NCI-H187 (cell line): ENCODE results near the gene DPP6.

Experiments
- DNase-seq, 2 experiments: peaks; one replicate each; lab custom pipeline; 2025; lab: John Stamatoyannopoulos, UW

DPP6 gene

DNA sequence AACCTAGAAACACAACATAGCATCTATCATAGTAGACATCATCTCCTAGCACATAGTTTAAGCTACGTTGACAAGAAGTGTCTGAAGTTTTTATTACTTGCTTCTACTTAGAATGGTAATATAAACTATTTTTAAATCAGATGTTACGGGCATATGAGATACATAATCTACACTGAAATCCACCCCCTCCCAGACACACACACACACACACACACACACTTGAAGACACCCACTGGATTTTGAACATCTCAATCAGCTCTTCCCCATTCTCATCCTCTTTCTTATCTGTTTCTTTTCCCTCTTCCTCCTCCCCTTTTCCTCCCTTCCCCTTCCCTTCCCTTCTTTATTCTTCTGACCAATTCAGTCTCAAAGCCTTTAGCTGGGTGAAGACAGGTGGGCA, 774.8 kb downstream of the DPP6 start:
- no peak for DNase-seq

DNA sequence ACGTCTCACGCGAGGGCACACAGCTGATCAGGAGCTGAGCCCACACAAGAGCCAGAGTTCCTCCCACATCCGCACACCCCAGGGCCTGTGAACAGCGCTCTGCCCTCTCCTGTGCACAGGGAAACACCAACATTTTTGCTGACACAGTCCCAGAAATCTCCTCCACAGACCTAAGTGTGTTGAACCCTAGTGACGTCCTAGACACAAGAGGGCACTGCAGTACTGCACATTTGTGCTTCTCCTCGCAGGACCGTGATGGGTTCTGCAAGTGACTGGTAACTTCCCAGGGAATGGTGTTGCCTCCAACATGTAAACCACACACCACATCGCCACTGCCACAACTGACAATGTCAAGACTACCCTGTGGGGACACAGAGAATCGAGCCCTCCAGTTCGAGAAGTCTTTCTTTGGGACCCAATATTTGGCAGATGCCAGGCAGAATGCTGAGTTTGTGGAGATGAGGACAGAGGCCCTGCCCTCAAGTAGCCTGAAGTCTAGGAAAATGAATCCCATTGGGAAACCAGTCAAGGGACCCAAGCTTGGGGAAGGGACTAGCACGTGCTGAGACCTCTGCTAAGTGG, 780.5 kb downstream of the DPP6 start:
- peak in 1 of 2 experiments; percentile 17 for DNase-seq

DNA sequence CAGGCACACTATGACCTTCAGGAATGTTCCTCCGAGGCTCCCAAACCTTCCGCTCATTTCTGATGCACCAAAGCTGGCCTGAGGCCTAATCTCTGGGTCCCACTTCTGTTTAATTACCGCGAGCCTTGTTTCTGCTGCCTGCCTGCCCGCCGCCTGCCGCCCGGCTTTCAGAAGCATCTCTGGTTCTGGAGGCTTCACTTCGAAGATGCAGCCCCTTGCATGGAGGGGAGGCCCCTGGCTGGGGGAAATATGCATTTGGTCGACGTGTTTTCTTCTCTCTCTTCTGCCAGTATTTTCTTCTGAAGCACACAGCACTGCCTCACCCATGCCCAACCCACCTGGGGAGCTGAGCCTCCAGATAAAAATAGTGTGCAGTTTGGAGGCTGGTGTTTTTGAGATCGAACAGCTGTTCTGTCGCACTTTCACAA, 783.8 kb downstream of the DPP6 start:
- no peak for DNase-seq

- no peak for DNase-seq
Measured at GRCh38 chr7:154837087-154837486, 784.9 kb downstream of the DPP6 start.

DNA sequence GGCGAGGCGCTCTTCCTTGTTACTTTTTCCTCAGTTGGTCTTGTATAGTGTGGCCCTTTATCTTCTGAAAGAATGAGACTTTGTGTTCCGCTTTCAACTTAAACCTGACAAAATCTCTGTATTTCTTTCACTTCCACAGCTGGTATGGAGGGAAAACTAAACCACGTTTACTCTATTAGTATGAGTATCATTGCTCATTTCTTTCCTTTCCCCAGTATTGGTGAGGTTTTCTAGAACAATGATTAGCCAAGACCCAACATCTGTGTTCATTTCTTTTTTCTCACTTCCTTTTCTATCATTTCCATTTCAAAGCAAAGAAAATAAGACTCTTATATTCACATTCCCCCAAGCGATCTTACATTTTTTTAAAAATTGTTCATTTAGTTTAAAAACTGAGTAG, 785.4 kb downstream of the DPP6 start:
- DNase-seq: no peak

- no peak for DNase-seq
Measured at GRCh38 chr7:154840086-154840485, 787.9 kb downstream of the DPP6 start.

- DNase-seq: peak; percentile 16 to 60
Measured at GRCh38 chr7:154841731-154842331, 789.6 kb downstream of the DPP6 start.

DNA sequence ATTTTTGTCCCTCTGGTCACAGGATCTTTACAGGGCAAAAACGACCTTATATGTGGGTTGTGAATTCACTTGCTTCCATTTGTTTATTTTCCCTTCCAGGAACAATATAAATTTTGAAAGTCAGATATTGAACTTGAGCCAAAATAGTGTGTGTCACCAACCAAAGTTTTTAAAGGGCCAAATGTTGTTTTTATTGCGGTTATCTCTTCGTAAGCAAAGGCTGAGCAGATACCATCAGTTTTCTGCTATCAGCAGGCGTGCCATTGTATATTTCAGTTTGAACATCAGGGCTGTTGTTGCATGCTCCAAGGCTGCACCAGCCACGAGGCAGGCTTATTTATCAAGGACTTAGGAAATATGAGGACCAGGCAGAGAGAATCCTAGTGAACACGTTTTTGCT, 790.4 kb downstream of the DPP6 start:
- no peak for DNase-seq

DNA sequence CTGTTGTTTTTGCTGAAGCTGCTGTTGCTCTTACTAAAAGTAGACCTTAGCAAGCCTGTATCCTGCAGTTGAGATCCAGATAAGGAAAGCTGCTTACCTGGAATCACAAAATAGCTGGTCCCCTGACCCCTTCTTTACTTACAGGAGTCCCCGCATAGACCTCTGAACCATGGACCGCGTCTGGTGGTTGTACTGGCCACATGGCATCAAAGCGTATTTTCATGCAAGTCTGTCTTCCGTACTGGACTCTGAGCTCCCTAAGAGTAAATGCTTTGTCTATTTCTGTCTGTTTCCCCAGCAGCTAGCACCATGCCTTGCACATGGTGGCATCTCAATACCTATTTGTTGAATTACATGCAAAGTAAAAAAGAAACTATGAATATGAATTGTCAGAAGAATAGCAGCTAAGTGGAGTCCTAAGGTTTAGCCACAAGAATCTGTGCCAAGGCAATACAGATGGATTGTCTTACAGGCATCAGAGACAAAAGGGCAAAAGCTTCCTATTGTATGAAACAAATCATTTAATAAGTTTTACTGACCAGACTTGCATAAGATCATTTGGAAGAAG, 791.6 kb downstream of the DPP6 start:
- DNase-seq: no peak

DNA sequence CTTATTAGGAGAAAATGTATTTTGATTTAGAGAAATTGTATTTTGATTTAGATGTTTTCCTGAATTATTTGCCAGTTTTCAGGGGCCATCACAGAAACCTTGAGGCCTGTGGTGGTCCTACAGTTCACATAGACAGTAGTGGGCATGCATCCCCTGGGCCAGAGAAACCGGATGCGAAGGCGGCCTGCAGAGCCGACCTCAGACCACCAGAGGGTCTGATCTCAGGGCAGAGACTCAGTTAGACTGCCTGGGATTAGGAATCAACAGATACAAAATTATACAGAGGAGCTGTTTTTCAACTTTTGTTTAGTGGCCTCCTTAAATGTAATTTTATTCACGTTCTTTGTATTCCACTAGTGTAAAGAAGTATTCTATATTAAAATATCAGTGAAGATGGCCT, 792.3 kb downstream of the DPP6 start:
- DNase-seq: no peak

DNA sequence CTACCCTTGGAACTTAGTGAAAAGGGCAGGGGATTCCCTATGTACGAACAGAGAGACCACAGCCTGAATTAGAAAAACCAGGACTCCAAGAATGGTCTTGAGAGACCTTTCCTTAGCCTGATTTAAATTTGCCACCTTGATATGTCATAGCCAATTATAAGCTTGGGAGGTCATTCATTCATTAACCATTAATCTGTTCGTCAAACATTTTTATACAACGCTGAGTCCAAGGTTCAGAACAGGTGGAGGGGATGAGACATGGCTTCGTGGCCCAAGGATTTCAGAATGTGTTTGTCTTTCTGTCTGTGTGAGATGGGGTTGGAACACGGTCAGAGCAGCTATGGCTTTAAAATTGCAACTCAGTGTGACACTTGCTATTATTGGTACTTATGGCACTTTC, 792.8 kb downstream of the DPP6 start:
- DNase-seq: no peak

DNA sequence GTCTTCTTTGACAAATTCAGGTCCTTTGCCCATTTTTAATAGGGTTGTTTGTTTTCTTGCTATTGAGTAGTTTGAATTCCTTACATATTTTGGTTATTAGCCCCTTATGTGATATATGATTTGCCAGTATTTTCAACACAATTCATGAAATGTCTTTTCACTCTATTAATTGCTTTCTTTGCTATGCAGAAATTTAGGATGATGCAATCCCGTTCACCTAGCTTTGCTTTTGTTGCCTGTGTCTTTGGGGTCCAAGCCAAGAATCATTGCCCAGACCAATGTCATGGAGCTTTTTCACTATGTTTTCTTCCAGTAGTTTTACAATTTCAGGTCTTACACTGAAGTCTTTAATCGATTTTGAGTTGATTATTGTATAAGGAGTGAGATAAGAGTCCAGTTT, 796.3 kb downstream of the DPP6 start:
- no peak for DNase-seq

- no peak for DNase-seq
Measured at GRCh38 chr7:154852205-154852604, 800.0 kb downstream of the DPP6 start.

DNA sequence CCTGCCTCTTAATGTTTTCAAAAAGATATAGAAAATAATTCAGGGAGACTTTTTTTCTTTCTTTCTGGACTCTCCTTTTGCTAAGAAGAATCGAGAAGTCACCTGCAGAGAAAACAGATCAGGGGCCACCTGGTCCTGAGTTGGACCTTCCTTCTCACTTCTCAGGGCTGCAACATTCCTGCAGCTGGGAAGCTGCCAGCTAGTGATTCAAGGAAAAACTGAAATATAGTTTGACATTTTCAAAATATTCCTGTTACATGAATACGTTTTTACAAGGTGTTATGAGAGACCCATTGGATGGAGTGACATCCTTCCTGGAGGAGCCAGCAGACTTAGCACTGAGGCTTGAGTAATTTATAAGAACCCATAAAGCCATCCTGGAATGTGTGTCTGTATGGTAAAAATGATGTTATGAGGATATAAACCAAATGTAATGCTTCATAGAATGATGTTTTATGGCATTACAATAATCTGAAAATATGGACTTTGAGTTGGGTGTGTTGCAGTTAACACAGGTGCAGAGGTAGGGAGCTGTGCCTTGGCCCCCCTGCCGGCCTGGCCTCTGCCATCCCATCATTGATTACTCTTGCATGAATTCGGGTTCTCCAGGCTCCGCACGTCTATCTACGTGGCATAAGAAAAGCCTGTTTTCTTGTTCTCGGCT, 801.0 kb downstream of the DPP6 start:
- DNase-seq: no peak

GRCh38 chr7:154853727-154854095, 801.5 kb downstream of the DPP6 start:
- no peak for DNase-seq

GRCh38 chr7:154854836-154855235, 802.6 kb downstream of the DPP6 start:
- no peak for DNase-seq

GRCh38 chr7:154855366-154855765, 803.2 kb downstream of the DPP6 start:
- no peak for DNase-seq

GRCh38 chr7:154856733-154857132, 804.5 kb downstream of the DPP6 start:
- no peak for DNase-seq

GRCh38 chr7:154857240-154857639, 805.0 kb downstream of the DPP6 start:
- peak; percentile 28 to 38 for DNase-seq

DNA sequence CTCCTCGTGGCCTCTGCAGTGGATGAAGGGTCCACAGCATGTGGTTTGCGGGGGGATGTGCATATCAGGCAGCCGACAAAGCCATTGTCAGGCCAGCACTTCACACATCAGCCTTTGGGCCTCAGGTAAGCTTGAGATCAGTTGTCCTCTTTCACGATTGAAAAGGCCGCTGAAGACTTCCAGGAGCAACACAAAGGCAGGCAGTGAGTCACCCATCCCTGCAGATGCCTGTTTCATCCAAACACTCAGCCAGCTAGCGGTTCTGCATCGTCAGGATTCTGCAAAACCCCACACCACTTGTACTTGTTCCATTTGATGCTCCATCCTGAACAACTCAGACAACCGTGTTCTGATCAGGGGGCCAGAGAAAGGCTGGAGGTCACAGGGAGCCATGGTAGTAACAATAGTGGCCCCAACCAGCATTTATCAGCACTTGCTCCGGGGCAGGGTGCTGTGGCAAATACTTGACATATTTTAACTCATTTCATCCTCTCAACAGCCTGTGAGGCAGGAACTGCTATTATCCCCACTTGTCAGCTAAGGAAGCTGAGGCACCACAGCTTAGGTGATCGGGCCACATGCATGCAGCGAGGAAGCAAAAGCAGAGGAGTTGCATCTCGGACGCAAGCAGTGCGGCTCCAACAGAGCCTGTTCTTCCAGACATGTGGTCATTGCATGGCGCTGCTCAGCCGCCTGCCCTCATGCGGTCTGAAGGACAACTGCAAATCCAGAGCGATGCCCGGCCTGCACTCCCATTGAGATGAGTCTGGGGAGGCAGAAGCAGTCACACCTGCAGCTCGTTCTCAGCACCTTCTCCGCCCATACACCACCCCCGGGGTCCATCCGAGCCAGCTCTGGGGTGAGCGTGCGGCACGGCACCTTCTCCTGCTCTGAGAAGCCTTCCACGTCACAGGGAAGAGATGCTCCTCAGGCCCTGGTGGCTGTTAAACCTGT, 805.8 kb downstream of the DPP6 start:
- DNase-seq: no peak

DNA sequence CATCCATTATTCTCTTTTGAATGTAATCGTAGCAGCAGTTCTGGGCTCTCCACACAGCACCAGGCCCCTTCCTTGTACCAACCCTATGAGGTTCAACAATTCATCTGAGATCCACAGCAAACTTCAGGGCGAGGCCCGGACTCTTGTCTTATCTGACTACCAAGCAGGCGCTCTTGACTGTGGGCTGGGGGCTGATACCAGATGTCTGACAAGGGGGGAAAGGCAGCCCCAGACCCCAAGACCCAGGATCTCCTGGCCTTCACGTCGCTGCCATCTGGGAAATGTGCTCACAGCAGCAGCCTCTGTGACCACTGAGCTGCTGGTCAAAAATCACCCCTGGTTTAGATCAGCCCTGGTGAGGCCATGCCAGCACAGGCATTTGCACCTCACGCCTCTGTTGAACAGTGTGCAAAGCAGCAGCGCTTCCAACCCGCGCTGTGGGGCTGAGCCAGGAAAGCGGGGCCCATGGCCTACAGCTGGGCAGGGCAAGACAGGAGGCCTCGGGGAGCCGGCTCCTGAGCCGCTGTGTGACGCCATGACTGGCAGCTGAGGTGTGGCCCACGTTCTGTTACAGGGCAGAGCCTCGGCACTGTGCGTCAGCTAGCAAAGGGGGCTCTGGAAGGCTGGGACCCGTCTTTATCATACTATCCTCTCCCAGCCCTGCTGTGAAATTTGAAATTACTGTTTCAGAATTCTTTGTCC, 806.8 kb downstream of the DPP6 start:
- no peak for DNase-seq
